Measurements from ENCODE around the gene ATP2B2.

The ATP2B2 gene

GRCh38 chr3:10508619-10509260, 3.4 kb upstream of the ATP2B2 start:
- Histone ChIP-seq H3K27me3 (ENCODE audit: control insufficient read depth, insufficient read depth, low read length) (peaks cover 2% of the 10 kb centered on the region), H3K4me3 (ENCODE audit: low read depth, low read length) (no peak overlapping the region), H3K9me3 (ENCODE audit: control insufficient read depth, insufficient read depth, low read length) (no peaks in the 10 kb centered on the region), H3K36me3 (ENCODE audit: control insufficient read depth, insufficient read depth, low read length) (no peaks in the 10 kb centered on the region), H3K4me1 (ENCODE audit: control insufficient read depth, insufficient read depth, low read length) (no peaks in the 10 kb centered on the region), H3K9ac (ENCODE audit: low read depth, low read length) (no peak overlapping the region)

- Histone ChIP-seq H3K4me1 (ENCODE audit: control insufficient read depth, insufficient read depth, low read length) (no peaks in the 10 kb centered on the region), H3K9me3 (ENCODE audit: control insufficient read depth, insufficient read depth, low read length) (no peaks in the 10 kb centered on the region), H3K36me3 (ENCODE audit: control insufficient read depth, insufficient read depth, low read length) (no peaks in the 10 kb centered on the region), H3K27me3 (ENCODE audit: control insufficient read depth, insufficient read depth, low read length) (peaks cover 2% of the 10 kb centered on the region), H3K9ac (ENCODE audit: low read depth, low read length) (no peak overlapping the region), H3K4me3 (ENCODE audit: low read depth, low read length) (no peak overlapping the region)
Measured at GRCh38 chr3:10508235-10508618, 2.8 kb upstream of the ATP2B2 start.

- Histone ChIP-seq H3K4me3 (ENCODE audit: low read depth, low read length) (no peak overlapping the region), H3K9me3 (ENCODE audit: control insufficient read depth, insufficient read depth, low read length) (no peaks in the 10 kb centered on the region), H3K36me3 (ENCODE audit: control insufficient read depth, insufficient read depth, low read length) (no peaks in the 10 kb centered on the region), H3K9ac (ENCODE audit: low read depth, low read length) (no peak overlapping the region), H3K4me1 (ENCODE audit: control insufficient read depth, insufficient read depth, low read length) (no peaks in the 10 kb centered on the region), H3K27me3 (ENCODE audit: control insufficient read depth, insufficient read depth, low read length) (peaks cover 2% of the 10 kb centered on the region)
Measured at GRCh38 chr3:10507331-10507730, 1.9 kb upstream of the ATP2B2 start.

GRCh38 chr3:10506696-10507095, 1.3 kb upstream of the ATP2B2 start:
- Histone ChIP-seq H3K4me1 (ENCODE audit: control insufficient read depth, insufficient read depth, low read length) (no peaks in the 10 kb centered on the region), H3K27me3 (ENCODE audit: control insufficient read depth, insufficient read depth, low read length) (peaks cover 2% of the 10 kb centered on the region), H3K9me3 (ENCODE audit: control insufficient read depth, insufficient read depth, low read length) (no peaks in the 10 kb centered on the region), H3K4me3 (ENCODE audit: low read depth, low read length) (no peak overlapping the region), H3K36me3 (ENCODE audit: control insufficient read depth, insufficient read depth, low read length) (no peaks in the 10 kb centered on the region), H3K9ac (ENCODE audit: low read depth, low read length) (no peak overlapping the region)

- H3K27me3 ChIP-seq (ENCODE audit: control insufficient read depth, insufficient read depth, low read length), result peaks cover 2% of the 10 kb centered on the region
- peak overlapping the region; percentile 32 for H3K4me3 ChIP-seq (ENCODE audit: low read depth, low read length)
- no peaks in the 10 kb centered on the region for H3K4me1 ChIP-seq (ENCODE audit: control insufficient read depth, insufficient read depth, low read length)
Measured at GRCh38 chr3:10505791-10506585, 602 bp upstream of the ATP2B2 start.

GRCh38 chr3:10504171-10505049, 976 bp downstream of the ATP2B2 start:
- Histone ChIP-seq H3K4me3 (ENCODE audit: low read depth, low read length) (peak overlapping the region; percentile 22), H3K4me1 (ENCODE audit: control insufficient read depth, insufficient read depth, low read length) (no peaks in the 10 kb centered on the region), H3K9ac (ENCODE audit: low read depth, low read length) (no peak overlapping the region), H3K9me3 (ENCODE audit: control insufficient read depth, insufficient read depth, low read length) (no peaks in the 10 kb centered on the region), H3K36me3 (ENCODE audit: control insufficient read depth, insufficient read depth, low read length) (no peaks in the 10 kb centered on the region), H3K27me3 (ENCODE audit: control insufficient read depth, insufficient read depth, low read length) (peaks cover 2% of the 10 kb centered on the region)

More at GRCh38 chr3:10505791-10506585, 602 bp upstream of the ATP2B2 start:
- H3K9ac ChIP-seq (ENCODE audit: low read depth, low read length), result no peak overlapping the region
- H3K36me3 ChIP-seq (ENCODE audit: control insufficient read depth, insufficient read depth, low read length), result no peaks in the 10 kb centered on the region
- H3K9me3 ChIP-seq (ENCODE audit: control insufficient read depth, insufficient read depth, low read length), result no peaks in the 10 kb centered on the region

- Histone ChIP-seq H3K4me3 (ENCODE audit: low read depth, low read length) (no peak overlapping the region), H3K27me3 (ENCODE audit: control insufficient read depth, insufficient read depth, low read length) (peaks cover 2% of the 10 kb centered on the region), H3K36me3 (ENCODE audit: control insufficient read depth, insufficient read depth, low read length) (no peaks in the 10 kb centered on the region), H3K4me1 (ENCODE audit: control insufficient read depth, insufficient read depth, low read length) (no peaks in the 10 kb centered on the region), H3K9ac (ENCODE audit: low read depth, low read length) (no peak overlapping the region), H3K9me3 (ENCODE audit: control insufficient read depth, insufficient read depth, low read length) (no peaks in the 10 kb centered on the region)
Measured at GRCh38 chr3:10503217-10503796, 2.1 kb downstream of the ATP2B2 start.

GRCh38 chr3:10502185-10502880, 3.1 kb downstream of the ATP2B2 start:
- H3K36me3 ChIP-seq (ENCODE audit: control insufficient read depth, insufficient read depth, low read length), result no peaks in the 10 kb centered on the region
- no peaks in the 10 kb centered on the region for H3K9me3 ChIP-seq (ENCODE audit: control insufficient read depth, insufficient read depth, low read length)
- no peak overlapping the region for H3K9ac ChIP-seq (ENCODE audit: low read depth, low read length)
- no peak overlapping the region for H3K4me3 ChIP-seq (ENCODE audit: low read depth, low read length)
- H3K27me3 ChIP-seq (ENCODE audit: control insufficient read depth, insufficient read depth, low read length), result peaks cover 2% of the 10 kb centered on the region
- H3K4me1 ChIP-seq (ENCODE audit: control insufficient read depth, insufficient read depth, low read length), result no peaks in the 10 kb centered on the region

GRCh38 chr3:10501664-10502052, 3.7 kb downstream of the ATP2B2 start:
- Histone ChIP-seq H3K4me1 (ENCODE audit: control insufficient read depth, insufficient read depth, low read length) (no peaks in the 10 kb centered on the region), H3K9ac (ENCODE audit: low read depth, low read length) (no peak overlapping the region), H3K27me3 (ENCODE audit: control insufficient read depth, insufficient read depth, low read length) (peaks cover 2% of the 10 kb centered on the region), H3K36me3 (ENCODE audit: control insufficient read depth, insufficient read depth, low read length) (no peaks in the 10 kb centered on the region), H3K4me3 (ENCODE audit: low read depth, low read length) (no peak overlapping the region), H3K9me3 (ENCODE audit: control insufficient read depth, insufficient read depth, low read length) (no peaks in the 10 kb centered on the region)

- H3K27me3 ChIP-seq (ENCODE audit: control insufficient read depth, insufficient read depth, low read length), result peaks cover 2% of the 10 kb centered on the region
- no peaks in the 10 kb centered on the region for H3K9me3 ChIP-seq (ENCODE audit: control insufficient read depth, insufficient read depth, low read length)
- no peak overlapping the region for H3K4me3 ChIP-seq (ENCODE audit: low read depth, low read length)
- H3K36me3 ChIP-seq (ENCODE audit: control insufficient read depth, insufficient read depth, low read length), result no peaks in the 10 kb centered on the region
- H3K9ac ChIP-seq (ENCODE audit: low read depth, low read length), result no peak overlapping the region
- no peaks in the 10 kb centered on the region for H3K4me1 ChIP-seq (ENCODE audit: control insufficient read depth, insufficient read depth, low read length)
Measured at GRCh38 chr3:10500717-10501663, 4.4 kb downstream of the ATP2B2 start.
